Common myeloid progenitor, CD34-positive (primary cell): Measurements from ENCODE around the gene IFT81.
"Not testable (repeated sequence)": the region's sequence is repeated elsewhere in the genome, so short reads cannot be mapped to it uniquely, and the experiment has no call there.

Source experiments
- CTCF ChIA-PET: fragments of 350-600 bp; sonication (Branson Sonifier 250); formaldehyde crosslinking; loops from one replicate; lab custom pipeline; 2021; ENCODE audit warnings: antibody characterized with exemption; lab: Charles Lee
- POLR2A ChIA-PET: fragments of 350-600 bp; sonication (Branson Sonifier 250); formaldehyde crosslinking; loops from one replicate; lab custom pipeline; 2021; ENCODE audit warnings: antibody characterized with exemption; lab: Charles Lee
- DNase-seq, 3 donors: peaks; one replicate each; pipeline versions ENCODE4 v3.0.0 to v3.0.0-alpha.2; 2013
- H3K27ac ChIP-seq, 2 experiments: 1 replicate in 1 of 2; 2 replicates in 1 of 2; pipeline ENCODE4 v1.7.0; 2013; ENCODE audit warnings: inconsistent platforms in 2 of 2, low read length in 2 of 2, mild to moderate bottlenecking in 2 of 2, low read depth in 1 of 2, moderate library complexity in 1 of 2; ENCODE audit not compliant: severe bottlenecking in 2 of 2, insufficient read depth in 1 of 2, poor library complexity in 1 of 2
- H3K27me3 ChIP-seq, 5 experiments: replicated peaks in 2 of 5; 1 replicate in 3 of 5; 2 replicates in 2 of 5; pipeline versions ENCODE4 v1.6.1 to v1.7.0; 2013; ENCODE audit warnings: low read length in 4 of 5, mild to moderate bottlenecking in 2 of 5, moderate library complexity in 2 of 5, inconsistent platforms in 1 of 5; ENCODE audit not compliant: insufficient read depth in 5 of 5, control insufficient read depth in 4 of 5
- H3K36me3 ChIP-seq, 4 experiments: 1 replicate in 2 of 4; 2 replicates in 2 of 4; pipeline versions ENCODE4 v1.6.1 to v1.7.0; 2013; ENCODE audit warnings: low read length in 3 of 4, control low read depth in 1 of 4, mild to moderate bottlenecking in 1 of 4; ENCODE audit not compliant: control insufficient read depth in 4 of 4, insufficient read depth in 4 of 4
- H3K4me1 ChIP-seq, 4 experiments: 1 replicate in 3 of 4; 2 replicates in 1 of 4; pipeline versions ENCODE4 v1.6.1 to v1.7.1; 2013; ENCODE audit warnings: low read length in 3 of 4, mild to moderate bottlenecking in 3 of 4, control low read depth in 1 of 4, inconsistent platforms in 1 of 4, moderate library complexity in 1 of 4; ENCODE audit not compliant: control insufficient read depth in 4 of 4, insufficient read depth in 4 of 4; ENCODE audit errors: control extremely low read depth in 1 of 4
- H3K4me3 ChIP-seq, 7 experiments: 1 replicate in 4 of 7; 2 replicates in 3 of 7; pipeline versions ENCODE4 v1.5.1 to v1.7.0; 2013; ENCODE audit warnings: mild to moderate bottlenecking in 7 of 7, low read length in 6 of 7, moderate library complexity in 6 of 7, inconsistent platforms in 2 of 7, low read depth in 2 of 7, control low read depth in 1 of 7; ENCODE audit not compliant: insufficient read depth in 4 of 7, control insufficient read depth in 1 of 7; ENCODE audit errors: extremely low read depth in 1 of 7
- H3K9me3 ChIP-seq, 5 experiments: 1 replicate in 4 of 5; 2 replicates in 1 of 5; pipeline versions ENCODE4 v1.6.1 to v1.7.1; 2013; ENCODE audit warnings: low read length in 4 of 5, mild to moderate bottlenecking in 2 of 5, inconsistent platforms in 1 of 5, low read depth in 1 of 5, moderate library complexity in 1 of 5; ENCODE audit not compliant: control insufficient read depth in 4 of 5, insufficient read depth in 2 of 5; ENCODE audit errors: control extremely low read depth in 1 of 5
- WGBS: methylation state at CpG from one replicate; pipeline ENCODE4 v1.1.5; 2013; ENCODE audit not compliant: insufficient coverage; 5-methylcytosine and 5-hydroxymethylcytosine counted together

Gene IFT81

GRCh38 chr12:110115675-110116074 lies 8.5 kb upstream of the IFT81 start:
- Histone ChIP-seq H3K9me3 (no peaks in the 10 kb centered on the region), H3K4me1 (peaks cover 0 to 5% (median 0%) of the 10 kb centered on the region in 4 experiments), H3K36me3 (no peaks in the 10 kb centered on the region), H3K4me3 (no peak overlapping the region), H3K27me3 (no peaks in the 10 kb centered on the region), H3K27ac (no peak overlapping the region)
- WGBS = 100% methylated on average over 3 of the region's 4 CpGs
- CTCF ChIA-PET = no interaction called here
- POLR2A ChIA-PET = interaction anchor here (0.5 kb wide), 1 partner anchor 197 kb away, joined by 3 read pairs; no protein-coding TSS in a partner anchor
- DNase-seq = no peak

GRCh38 chr12:110116623-110117022 lies 7.5 kb upstream of the IFT81 start:
- DNase-seq = no peak
- Histone ChIP-seq H3K36me3 (no peaks in the 10 kb centered on the region), H3K27me3 (no peaks in the 10 kb centered on the region), H3K9me3 (no peaks in the 10 kb centered on the region), H3K4me3 (no peak overlapping the region), H3K4me1 (peaks cover 0 to 5% (median 0%) of the 10 kb centered on the region in 4 experiments), H3K27ac (no peak overlapping the region)
- ChIA-PET CTCF (interaction anchor here (0.8 kb wide), 1 partner anchor 15 kb away, joined by 3 read pairs; no protein-coding TSS in a partner anchor), POLR2A (no interaction called here)
- 100% methylated on average over 5 of the region's 7 CpGs for WGBS

- DNase-seq, H3K36me3 ChIP-seq, H3K4me1 ChIP-seq, H3K9me3 ChIP-seq, H3K4me3 ChIP-seq, POLR2A ChIA-PET, CTCF ChIA-PET, H3K27me3 ChIP-seq, H3K27ac ChIP-seq: not testable (repeated sequence)
- WGBS = 96% methylated on average over 4 of the region's 8 CpGs
These were observed 6.9 kb upstream of the IFT81 start for GRCh38 chr12:110117210-110117609.

GRCh38 chr12:110117956-110118685 lies 6.0 kb upstream of the IFT81 start:
- 59% methylated on average over 7 of the region's 7 CpGs for WGBS
- H3K4me3 ChIP-seq = no peak overlapping the region
- CTCF ChIA-PET = no interaction called here
- no peak overlapping the region for H3K27ac ChIP-seq
- H3K9me3 ChIP-seq = no peaks in the 10 kb centered on the region
- DNase-seq = no peak
- POLR2A ChIA-PET = no interaction called here
- no peaks in the 10 kb centered on the region for H3K27me3 ChIP-seq
- no peaks in the 10 kb centered on the region for H3K36me3 ChIP-seq
- H3K4me1 ChIP-seq = peaks cover 0 to 6% (median under 1%) of the 10 kb centered on the region in 4 experiments

- ChIA-PET CTCF (interaction anchor here (1.3 kb wide), 1 partner anchor 20 kb away, joined by 3 read pairs; no protein-coding TSS in a partner anchor), POLR2A (no interaction called here)
- Histone ChIP-seq H3K4me1 (peaks cover 0 to 16% (median 11%) of the 10 kb centered on the region in 4 experiments), H3K4me3 (no peak overlapping the region), H3K9me3 (no peaks in the 10 kb centered on the region), H3K27me3 (no peaks in the 10 kb centered on the region), H3K27ac (no peak overlapping the region), H3K36me3 (no peaks in the 10 kb centered on the region)
- no peak for DNase-seq
- 100% methylated on average over 2 of the region's 4 CpGs for WGBS
These were observed 1.2 kb upstream of the IFT81 start for GRCh38 chr12:110122929-110123328.

GRCh38 chr12:110123919-110124268 lies 263 bp upstream of the IFT81 start:
- peak overlapping the region in 1 of 7 experiments; percentile 11 for H3K4me3 ChIP-seq
- H3K36me3 ChIP-seq = peaks cover 0 to 5% (median 0%) of the 10 kb centered on the region in 4 experiments
- 23% methylated on average over 7 of the region's 32 CpGs for WGBS
- H3K9me3 ChIP-seq = no peaks in the 10 kb centered on the region
- no peak for DNase-seq
- H3K27me3 ChIP-seq = no peaks in the 10 kb centered on the region
- CTCF ChIA-PET = interaction anchor here (1.1 to 1.3 kb wide), 2 partner anchors 21 to 157 kb away, joined by 3 read pairs; no protein-coding TSS in a partner anchor
- H3K27ac ChIP-seq = no peak overlapping the region
- peaks cover 0 to 16% (median 9%) of the 10 kb centered on the region in 4 experiments for H3K4me1 ChIP-seq
- POLR2A ChIA-PET = no interaction called here

GRCh38 chr12:110126557-110126956 lies 2.4 kb downstream of the IFT81 start:
- POLR2A ChIA-PET = no interaction called here
- H3K27me3 ChIP-seq = no peaks in the 10 kb centered on the region
- WGBS = 93% methylated on average over 3 of the region's 3 CpGs
- no peak for DNase-seq
- H3K4me1 ChIP-seq = peaks cover 0 to 16% (median 9%) of the 10 kb centered on the region in 4 experiments
- CTCF ChIA-PET = no interaction called here
- H3K9me3 ChIP-seq = no peaks in the 10 kb centered on the region
- no peak overlapping the region for H3K4me3 ChIP-seq
- peaks cover 4 to 8% (median 5%) of the 10 kb centered on the region in 4 experiments for H3K36me3 ChIP-seq
- no peak overlapping the region for H3K27ac ChIP-seq
